ENCODE results near the gene AFG3L2.

The AFG3L2 gene

DNA sequence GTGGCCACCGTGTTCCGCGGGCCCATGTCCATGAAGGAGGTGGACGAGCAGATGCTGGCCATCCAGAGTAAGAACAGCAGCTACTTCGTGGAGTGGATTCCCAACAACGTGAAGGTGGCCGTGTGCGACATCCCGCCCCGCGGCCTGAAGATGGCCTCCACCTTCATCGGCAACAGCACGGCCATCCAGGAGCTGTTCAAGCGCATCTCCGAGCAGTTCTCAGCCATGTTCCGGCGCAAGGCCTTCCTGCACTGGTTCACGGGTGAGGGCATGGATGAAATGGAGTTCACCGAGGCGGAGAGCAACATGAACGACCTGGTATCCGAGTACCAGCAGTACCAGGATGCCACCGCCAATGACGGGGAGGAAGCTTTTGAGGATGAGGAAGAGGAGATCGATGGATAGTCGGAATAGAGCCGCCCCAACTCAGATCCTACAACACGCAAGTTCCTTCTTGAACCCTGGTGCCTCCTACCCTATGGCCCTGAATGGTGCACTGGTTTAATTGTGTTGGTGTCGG, 51.2 kb downstream of the AFG3L2 start:
- no peak for DNase-seq (ENCODE audit: low spot score)

- no peak for DNase-seq (ENCODE audit: low spot score)
These were observed 51.9 kb downstream of the AFG3L2 start for GRCh38 chr18:12324991-12325725.

DNA sequence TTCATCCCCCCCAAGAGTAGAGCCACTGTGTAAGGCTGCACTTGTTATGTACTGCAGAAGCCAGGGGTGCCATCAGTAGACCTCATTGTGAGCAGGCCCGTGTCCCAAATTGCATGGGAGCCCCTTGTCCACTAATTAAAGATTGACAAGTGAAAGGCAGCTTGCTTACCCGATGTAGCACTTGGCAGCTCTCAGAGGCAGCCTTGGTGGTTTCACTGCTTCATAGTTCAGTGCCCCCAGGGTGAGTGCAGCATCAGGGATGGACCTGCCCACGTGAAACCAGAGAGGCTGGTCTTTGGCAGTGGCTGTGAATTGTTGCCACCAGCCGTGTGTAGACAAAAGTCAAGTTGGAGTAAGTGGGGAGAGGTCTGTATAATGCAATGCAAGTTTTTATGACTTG, 55.7 kb downstream of the AFG3L2 start:
- no peak for DNase-seq (ENCODE audit: low spot score)

- no peak for DNase-seq (ENCODE audit: low spot score)
These were observed 58.2 kb downstream of the AFG3L2 start for GRCh38 chr18:12318857-12319256.

GRCh38 chr18:12318334-12318697, 58.7 kb downstream of the AFG3L2 start:
- DNase-seq (ENCODE audit: low spot score), result no peak

DNA sequence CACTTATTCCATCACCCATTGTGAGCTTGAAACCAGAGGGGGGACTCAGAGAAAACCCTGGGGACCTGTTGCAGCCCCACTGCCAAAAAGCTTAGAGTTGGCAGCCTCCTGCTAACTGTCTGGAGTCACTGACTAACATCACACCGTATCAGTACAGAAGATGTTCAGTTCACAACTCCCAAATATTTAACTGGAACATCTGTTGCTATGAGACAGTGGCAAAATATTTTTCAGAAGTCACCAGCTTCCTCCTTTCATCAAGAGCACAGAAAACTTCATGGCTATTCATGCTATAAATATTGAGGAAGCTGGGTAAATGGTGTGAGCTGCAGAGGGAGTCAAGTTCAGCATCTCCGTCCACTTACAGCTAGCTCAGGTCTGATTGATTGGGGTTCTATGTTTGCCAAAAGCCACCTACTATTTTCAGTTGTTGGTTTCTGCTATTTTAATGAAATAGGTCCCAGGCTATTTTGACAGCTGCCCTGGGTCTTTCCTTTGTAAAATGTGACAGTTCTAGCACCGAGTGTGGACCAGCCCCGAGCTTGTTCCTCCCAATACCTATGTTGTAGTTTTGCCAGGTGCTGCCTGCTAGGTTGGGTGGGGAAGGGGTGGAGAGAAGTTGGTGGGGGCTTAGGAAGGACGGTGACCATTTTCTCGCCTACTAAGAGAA, 59.2 kb downstream of the AFG3L2 start:
- DNase-seq (ENCODE audit: low spot score), result no peak

DNA sequence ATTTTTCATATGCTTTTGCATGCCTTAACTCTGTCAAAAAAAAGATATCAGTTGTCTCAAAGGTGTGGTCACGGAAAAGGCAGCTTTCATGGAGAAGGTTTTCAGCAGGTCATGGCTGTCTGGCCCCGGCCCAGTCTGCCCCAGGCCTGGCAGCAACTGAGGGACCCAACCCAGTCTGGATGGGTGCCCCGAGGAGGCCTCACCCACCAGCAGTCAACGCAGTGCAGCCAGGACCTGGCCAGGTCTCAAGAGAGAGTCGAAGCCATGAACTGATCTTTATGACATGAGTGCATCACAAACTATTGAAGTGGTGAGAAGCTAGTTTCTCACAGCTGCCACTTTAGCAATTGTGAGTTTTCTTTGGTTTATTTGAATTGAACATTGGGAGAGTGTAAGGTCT, 61.1 kb downstream of the AFG3L2 start:
- no peak for DNase-seq (ENCODE audit: low spot score)

DNA sequence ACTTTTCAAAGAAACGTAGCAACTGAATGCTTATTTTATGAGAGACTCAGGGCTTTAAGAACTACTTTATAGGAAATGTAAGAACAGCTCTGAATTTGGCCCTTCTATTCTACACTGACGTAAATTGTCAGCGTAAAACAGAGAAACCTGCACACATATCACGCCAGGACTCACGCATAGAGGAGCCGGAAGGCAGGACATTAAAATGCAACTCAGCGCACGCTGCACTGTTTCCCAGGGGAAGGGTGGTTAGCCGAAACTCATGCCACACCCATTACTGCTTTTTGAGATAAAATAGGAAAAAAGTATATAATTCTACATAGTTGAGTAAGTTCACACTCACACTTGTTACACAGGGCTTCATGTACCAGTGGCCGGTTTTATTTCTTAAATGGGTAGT, 61.5 kb downstream of the AFG3L2 start:
- DNase-seq (ENCODE audit: low spot score), result no peak

DNA sequence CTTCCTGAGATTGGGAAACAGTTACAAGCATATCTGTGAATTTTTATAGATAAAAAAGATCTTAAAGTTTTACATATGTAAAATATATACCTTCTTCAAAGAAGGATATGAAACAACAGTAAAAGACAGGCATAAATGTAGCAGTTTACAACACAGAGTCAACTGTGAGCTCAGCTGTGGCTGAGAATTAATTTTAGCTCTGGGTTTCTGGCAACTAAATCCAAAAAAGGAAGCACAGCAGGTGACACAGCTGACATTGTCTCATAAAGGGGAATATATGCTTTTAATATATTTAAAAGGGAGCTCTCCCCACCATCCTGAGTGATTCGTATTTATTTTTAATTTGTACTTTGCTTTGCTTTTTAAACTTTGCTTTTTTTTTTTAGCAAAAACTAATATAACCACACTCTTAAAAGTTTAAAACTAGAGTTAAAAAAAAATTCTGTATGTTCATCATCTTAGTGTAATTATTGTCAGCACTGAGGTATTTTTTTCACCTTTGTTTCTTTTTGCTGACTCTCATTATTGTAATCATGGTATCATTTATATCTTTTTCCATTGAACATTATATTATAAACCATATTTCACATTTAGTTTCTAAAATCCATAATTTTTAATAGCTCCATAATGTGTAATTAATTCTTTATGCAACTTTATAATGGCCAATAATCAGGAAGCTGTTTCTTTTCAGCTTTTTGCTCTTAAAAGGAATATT, 62.3 kb downstream of the AFG3L2 start:
- no peak for DNase-seq (ENCODE audit: low spot score)

GRCh38 chr18:12313530-12314245, 63.3 kb downstream of the AFG3L2 start:
- DNase-seq (ENCODE audit: low spot score), result no peak

DNA sequence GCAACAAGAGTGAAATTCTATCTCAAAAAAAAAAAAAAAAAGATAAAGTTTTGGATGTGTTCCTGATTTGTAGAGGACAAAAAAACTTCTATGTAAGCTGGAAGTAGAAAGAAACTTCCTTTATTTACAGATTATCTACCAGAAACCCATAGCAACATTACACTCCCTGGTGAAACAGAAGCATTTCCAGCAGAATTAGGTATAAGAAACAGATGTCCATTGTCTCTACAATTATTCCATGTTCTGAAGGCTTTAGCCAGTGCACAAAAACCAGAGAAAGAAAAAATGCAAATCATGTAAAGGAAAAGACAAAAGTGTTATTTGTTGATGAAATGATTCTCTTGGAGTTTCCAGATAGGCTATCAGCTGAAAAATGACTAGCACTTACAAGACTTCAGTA, 64.1 kb downstream of the AFG3L2 start:
- DNase-seq (ENCODE audit: low spot score), result no peak

- DNase-seq (ENCODE audit: low spot score), result no peak
These were observed 66.3 kb downstream of the AFG3L2 start for GRCh38 chr18:12310762-12311161.

- DNase-seq (ENCODE audit: low spot score), result no peak
These were observed 67.3 kb downstream of the AFG3L2 start for GRCh38 chr18:12309683-12310198.

DNA sequence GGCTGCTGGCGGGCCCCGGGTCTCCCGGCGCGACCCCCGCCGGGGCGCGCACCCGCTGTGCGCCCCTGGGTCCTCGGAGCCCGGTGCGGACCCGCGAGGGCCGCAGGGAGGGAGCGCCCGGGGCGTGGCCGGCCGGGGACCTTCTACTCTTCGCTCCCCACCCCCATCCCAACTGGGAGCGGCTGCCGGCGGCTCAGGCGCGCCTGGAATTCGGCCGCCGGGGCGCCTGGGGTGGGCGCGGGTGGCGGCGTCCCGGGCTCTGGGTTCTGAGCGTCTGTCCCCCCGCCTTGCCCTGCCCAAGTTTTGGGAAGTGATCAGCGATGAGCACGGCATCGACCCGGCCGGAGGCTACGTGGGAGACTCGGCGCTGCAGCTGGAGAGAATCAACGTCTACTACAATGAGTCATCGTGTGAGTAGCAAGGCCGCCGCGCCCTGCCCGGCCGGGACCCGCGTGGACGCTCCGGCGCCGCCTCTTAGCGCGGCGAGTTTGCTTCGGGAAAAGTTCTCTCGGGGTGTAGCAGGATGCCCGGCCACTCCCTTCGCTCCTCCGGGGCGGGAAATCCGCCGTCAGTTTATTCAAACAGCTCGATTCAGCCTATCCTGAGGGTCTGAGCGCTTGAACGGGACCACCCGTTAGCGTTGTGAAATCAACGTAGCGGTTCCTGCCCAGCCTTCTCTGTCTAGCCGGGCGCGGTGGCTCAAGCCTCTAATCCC, 68.5 kb downstream of the AFG3L2 start:
- peak; percentile 54 for DNase-seq (ENCODE audit: low spot score)

DNA sequence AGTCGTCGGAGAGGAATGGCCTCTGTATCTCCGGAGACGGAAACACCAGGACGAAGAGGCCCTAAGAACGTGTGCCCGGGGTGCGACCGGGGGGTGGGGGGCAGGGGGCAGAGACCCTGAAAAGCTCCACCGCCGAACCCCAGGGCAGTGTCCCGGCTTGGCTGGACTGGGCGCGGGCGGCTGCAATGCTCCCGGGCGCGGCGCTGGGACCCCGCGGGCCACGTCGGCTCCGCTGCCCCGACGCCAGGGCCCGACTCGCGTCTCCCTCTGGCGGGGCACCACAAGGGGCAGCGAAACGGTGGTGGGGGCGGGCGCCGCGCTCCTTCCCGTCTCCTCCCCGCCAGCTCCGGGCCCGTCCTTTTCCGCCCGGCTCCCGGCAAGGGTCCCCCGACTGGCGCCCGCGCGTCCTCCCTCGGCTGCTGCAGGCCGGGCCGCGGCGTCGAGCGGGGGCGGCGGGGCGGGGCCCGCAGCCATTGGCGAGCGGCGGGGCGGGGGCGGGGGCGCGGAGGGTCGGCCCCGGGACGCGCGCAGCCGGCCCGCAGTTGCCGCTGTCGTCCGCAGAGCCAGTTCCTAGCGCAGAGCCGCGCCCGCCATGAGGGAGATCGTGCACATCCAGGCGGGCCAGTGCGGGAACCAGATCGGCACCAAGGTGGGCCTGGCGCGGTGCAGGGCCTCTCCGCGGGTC, 69.2 kb downstream of the AFG3L2 start, which contains the start of gene TUBB6:
TUBB6 (plus strand) TSS at position 541 of the 685 bp plus-strand sequence; CDS start at position 593, 52 bp downstream.
- peak; percentile 35 for DNase-seq (ENCODE audit: low spot score)

DNA sequence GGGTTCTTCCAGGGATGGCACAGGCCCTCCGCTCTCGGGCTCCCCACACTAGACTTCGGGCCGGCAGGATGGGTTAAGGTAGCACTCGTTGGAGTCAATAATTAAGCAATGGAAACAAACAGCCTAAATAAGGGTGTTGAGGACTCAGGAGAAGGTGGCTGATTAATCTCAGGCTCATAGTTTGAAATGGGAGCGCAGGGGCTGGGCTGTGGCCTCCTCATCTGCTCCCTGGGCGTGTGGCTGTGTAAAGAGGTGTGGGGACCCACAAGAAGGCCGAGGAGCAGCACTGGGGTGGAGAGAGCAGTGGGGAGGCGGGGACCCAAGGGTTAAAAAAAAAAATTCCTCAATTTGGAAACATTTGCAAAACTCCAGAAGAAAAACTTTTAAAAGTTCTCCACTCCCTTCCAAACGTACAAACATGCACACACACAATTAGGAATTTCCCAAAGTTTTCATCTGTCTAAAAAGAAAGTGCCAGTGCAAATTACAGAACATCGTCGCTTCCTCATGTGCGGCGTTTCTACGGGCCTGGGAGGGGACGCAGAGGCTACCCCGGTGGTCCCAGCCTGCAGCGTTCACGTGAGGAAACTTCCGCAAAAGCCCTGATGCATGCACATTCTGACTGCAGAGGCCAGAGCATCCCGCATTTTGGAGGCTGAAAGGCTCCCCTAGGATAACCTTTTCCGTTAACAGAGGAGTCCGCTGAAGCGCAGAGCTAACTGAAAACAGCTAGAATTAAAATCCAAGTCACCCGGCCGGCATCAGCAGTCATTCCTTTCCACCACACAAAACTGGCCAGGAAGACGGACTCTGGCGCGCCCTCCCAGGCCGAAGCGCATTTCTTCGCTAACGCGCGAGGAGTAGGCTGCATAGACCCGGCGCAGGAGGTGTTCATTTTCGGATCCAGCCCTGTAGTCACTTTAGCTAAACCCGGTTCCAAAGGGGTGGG, 70.0 kb downstream of the AFG3L2 start:
- DNase-seq (ENCODE audit: low spot score), result no peak

- no peak for DNase-seq (ENCODE audit: low spot score)
These were observed 70.9 kb downstream of the AFG3L2 start for GRCh38 chr18:12305930-12306629.

DNA sequence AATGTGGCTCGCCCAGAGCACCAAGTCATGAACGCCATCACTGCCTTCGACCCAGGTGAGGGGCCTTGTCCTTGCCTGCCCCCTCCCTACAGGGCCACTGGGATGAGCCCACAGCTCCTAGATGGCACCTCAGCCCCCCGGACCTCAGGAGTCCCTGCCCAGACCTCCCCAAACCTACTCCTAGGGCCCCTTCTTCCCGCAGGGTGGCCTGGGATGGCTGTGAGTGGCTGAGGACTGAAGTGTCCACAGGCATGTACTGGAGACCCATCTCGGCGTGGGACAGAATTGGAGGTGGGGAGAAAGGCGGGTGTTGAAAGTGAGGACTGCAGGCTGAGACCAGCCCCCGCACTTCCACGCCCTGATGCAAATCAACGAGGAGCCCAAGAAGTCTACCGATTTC, 71.8 kb downstream of the AFG3L2 start:
- DNase-seq (ENCODE audit: low spot score), result no peak

All from SK-N-DZ (cell line).